Globus pallidus (tissue), 1 donor: ENCODE measurements around the gene OR3A1.
A peak's percentile ranks its signal among the peaks of the same experiment; 100 is the strongest.
"Not testable (repeated sequence)": the region's sequence is repeated elsewhere in the genome, so short reads cannot be mapped to it uniquely, and the experiment has no call there.

Source experiments
- DNase-seq: peaks from one replicate; pipeline ENCODE4 v3.0.0-alpha.2; 2015; ENCODE audit warnings: low spot score

Gene OR3A1, protein sequence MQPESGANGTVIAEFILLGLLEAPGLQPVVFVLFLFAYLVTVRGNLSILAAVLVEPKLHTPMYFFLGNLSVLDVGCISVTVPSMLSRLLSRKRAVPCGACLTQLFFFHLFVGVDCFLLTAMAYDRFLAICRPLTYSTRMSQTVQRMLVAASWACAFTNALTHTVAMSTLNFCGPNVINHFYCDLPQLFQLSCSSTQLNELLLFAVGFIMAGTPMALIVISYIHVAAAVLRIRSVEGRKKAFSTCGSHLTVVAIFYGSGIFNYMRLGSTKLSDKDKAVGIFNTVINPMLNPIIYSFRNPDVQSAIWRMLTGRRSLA

DNA sequence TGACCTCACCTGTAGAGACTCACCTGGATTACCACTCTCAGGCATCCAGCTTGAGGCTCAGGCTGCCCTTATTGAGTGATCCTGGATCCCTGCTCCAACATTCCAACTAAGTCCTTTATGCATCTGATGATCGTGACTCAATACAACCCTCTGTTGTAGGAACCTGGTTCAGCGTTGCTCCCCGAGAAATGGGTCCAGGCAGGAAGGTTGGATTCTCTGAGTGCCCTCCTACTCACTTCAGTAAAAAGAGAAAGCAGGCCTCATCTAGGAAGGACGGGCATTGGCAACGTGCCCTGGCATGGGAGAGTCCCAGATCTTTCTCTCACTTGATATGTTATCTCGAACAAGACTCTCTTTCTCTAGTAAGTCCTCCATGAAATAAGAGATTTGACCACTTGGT is at the start of gene OR3A1:
TSS of gene OR3A1 (minus strand) at position 101 of the 400 bp plus-strand sequence. CDS start 5,778 bp downstream, outside the sequence.
- DNase-seq = no peak

DNA sequence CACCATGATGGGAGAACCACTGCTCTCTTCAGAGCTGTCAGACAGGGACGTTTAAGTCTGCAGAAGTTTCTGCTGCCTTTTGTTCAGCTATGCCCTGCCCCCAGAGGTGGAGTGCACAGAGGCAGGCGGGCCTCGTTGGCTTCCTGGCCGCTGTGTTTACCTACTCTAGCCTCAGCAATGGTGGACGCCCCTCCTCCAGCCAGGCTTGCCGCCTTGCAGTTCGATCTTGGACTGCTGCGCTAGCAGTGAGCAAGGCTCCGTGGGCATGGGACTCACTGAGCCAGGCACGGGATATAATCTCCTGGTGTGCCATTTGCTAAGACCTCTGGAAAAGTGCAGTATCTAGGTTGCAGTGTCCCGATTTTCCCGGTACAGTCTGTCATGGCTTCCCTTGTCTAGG is 44.6 kb upstream of the OR3A1 start:
- not testable (repeated sequence) for DNase-seq

- DNase-seq = no peak
Measured at GRCh38 chr17:3335876-3336275, 37.7 kb upstream of the OR3A1 start.

GRCh38 chr17:3318336-3318735 is 20.2 kb upstream of the OR3A1 start:
- no peak for DNase-seq

DNA sequence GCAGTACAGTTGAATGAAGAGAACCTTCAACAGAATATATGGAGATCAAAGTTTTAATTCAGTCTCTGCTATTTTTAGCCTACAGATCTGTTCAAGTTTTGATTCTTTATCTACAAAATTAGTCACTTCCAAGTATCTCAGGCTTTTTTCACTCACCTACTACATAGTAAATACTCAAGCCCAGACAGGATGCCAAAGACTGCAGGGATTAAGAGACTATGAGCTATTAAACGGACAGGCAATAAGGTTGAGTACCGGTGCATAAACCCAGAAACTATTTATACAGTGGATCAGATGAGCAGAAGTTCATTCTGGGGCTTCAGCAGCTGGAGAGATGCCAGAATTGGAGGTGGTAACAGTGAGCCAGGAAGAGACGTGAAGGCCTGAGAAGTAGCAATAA is 18.7 kb upstream of the OR3A1 start:
- no peak for DNase-seq

DNA sequence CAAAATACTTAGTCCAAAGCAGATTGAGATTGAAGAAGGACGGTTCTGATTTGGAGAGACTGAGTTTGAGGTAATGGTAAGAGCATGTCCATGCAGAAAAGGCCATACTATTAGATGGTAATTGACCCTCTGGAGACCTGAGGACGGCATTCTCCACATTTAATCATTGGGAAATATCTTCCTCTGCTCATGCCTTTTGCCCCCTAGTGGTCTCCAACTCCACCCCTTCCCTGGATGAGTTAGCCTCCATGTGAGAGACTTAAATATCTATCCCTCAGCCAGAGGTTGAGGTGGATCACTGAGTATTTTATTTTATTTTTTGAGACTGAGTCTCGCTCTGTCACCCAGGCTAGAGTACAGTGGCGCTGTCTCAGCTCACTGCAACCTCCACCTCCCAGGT is 10.4 kb upstream of the OR3A1 start:
- no peak for DNase-seq

GRCh38 chr17:3295632-3296031 is 2.5 kb downstream of the OR3A1 start:
- no peak for DNase-seq

DNA sequence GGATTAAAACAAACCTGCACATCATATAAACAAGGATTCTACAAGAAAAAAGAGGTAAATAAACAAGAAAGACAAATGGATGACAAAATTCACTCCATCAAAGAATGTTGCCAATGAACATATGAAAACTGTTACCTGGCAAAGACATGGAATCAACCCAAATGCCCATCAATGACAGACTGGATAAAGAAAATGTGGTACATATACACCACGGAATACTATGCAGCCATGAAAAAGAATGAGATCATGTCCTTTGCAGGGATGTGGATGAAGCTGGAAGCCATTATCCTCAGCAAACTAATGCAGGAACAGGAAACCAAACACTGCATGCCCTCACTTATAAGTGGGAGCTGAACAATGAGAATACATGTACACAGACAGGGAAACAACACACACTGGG is 4.6 kb downstream of the OR3A1 start:
- not testable (repeated sequence) for DNase-seq

DNA sequence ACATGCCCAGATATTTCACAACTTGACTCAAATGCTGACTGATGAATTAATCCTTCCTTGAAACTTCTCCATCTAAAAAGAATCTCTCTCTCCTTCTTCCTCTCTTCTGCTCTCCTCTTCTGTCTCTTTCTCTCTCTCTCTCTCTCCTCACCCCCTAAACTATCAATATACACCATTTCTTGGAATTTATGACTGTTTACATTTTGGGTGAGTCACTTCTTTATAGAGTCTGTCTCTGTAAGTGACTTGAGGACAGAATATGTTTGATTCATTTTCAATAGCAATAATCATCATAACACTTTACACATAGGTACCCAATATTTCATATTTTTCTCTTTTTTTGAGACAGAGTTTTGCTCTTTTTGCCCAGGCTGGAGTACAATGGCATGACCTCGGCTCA is 15.3 kb downstream of the OR3A1 start:
- DNase-seq = no peak

GRCh38 chr17:3276126-3276525 is 22.0 kb downstream of the OR3A1 start:
- DNase-seq = no peak

DNA sequence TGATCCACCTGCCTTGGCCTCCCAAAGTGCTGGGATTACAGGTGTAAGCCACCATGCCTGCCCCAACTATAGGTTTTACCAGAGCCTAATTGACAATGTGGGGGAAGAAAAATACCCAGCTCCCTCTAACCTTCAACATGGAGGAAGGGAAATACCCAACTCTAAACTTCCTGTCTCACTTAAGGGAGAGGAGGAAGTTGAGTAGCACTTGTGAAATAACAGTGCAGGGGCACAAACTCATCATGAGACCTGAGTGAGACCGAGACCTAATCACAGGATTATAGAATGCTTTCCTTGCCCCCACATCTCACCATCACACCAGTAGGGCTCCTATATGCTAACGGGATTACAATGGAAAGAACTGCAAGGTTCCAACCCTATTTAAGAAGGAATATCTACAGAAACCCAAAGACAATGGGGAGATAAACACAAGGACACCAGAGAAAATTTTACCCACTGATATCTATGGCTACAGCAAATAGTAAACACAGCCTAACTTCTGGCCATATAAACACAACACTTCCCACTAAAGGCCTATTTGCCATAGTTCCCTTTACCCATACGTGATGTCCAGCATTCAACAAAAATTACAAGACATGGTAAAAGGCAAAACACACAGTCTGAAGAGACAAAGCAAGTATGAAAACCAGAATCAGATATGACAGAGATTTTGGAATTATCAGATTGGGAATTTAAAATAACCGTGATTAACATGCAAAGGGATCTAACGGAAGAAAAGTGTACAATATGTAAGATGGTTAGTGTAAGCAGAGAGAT is 26.9 kb downstream of the OR3A1 start:
- no peak for DNase-seq

GRCh38 chr17:3260600-3260999 is 37.6 kb downstream of the OR3A1 start:
- DNase-seq = no peak

- DNase-seq = no peak
Measured at GRCh38 chr17:3260163-3260562, 38.0 kb downstream of the OR3A1 start.

- DNase-seq = no peak
Measured at GRCh38 chr17:3256575-3256974, 41.6 kb downstream of the OR3A1 start.

- DNase-seq = not testable (repeated sequence)
Measured at GRCh38 chr17:3249013-3249412, 49.1 kb downstream of the OR3A1 start.

GRCh38 chr17:3244841-3245240 is 53.3 kb downstream of the OR3A1 start:
- DNase-seq = peak; percentile 3

GRCh38 chr17:3241044-3241443 is 57.1 kb downstream of the OR3A1 start:
- not testable (repeated sequence) for DNase-seq
